CMK (cell line): ENCODE data around the gene TOPBP1.
"Not testable (repeated sequence)": the region's sequence is repeated elsewhere in the genome, so short reads cannot be mapped to it uniquely, and the experiment has no call there.

ENCODE experiments used
- DNase-seq: peaks from one replicate; pipeline ENCODE4 v3.0.0-alpha.2; 2010; ENCODE audit warnings: low read depth

TOPBP1 gene

DNA sequence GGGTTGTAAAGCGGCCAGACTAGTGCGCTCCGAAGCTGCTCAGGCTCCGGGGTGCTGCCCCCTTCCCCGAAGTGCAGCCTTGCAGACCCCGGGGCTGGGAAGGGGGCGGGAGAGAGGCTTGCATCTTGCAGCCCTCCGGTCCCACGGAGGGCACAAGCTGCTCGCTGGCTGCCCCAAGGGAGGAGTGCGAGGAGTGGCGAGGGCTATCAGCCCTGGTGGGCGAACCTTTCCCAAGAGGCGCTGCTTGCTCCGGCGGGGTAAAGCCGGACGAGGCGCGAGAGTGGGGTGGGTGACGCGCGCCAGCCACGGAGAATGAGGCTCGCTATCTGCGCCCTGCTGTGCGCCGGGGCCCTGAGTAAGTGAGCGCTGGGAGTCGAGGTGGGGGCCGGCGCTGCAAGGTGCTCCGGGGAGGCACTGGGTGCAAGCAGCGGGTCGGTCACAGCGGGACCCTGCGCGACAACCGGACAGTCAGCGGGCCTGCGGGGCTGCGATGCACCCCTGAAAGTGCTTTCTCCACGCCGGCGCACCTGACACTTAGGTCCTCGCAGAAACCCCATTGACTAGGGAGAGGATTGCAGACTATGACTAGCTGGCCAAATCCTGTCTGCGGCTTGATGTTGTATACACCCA lies 12.7 kb upstream of the TOPBP1 start:
- no peak for DNase-seq

- DNase-seq: no peak
These were observed 12.0 kb upstream of the TOPBP1 start for GRCh38 chr3:133673746-133674145.

GRCh38 chr3:133672461-133672860 lies 10.7 kb upstream of the TOPBP1 start:
- no peak for DNase-seq

GRCh38 chr3:133670525-133670995 lies 8.8 kb upstream of the TOPBP1 start:
- no peak for DNase-seq

- DNase-seq: no peak
These were observed 8.3 kb upstream of the TOPBP1 start for GRCh38 chr3:133669949-133670524.

DNA sequence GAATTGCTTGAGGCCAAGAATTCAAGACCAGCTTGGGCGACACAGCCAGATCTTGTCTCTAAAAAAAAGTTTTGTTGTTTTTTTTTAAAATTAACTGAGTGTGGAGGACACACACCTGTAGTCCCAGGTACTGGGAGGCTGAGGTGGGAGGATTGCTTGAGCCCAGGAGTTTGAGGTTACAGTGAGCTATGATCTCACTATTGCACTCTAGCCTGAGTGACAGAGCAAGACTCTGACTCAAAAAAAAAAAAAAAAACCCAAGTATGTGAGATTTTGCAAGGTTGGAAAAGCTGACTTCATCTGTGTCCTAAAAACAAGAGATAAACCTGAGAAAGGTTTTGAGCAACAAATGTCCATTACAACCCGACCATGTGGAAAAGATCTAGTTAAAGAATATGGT lies 5.4 kb upstream of the TOPBP1 start:
- DNase-seq: no peak

DNA sequence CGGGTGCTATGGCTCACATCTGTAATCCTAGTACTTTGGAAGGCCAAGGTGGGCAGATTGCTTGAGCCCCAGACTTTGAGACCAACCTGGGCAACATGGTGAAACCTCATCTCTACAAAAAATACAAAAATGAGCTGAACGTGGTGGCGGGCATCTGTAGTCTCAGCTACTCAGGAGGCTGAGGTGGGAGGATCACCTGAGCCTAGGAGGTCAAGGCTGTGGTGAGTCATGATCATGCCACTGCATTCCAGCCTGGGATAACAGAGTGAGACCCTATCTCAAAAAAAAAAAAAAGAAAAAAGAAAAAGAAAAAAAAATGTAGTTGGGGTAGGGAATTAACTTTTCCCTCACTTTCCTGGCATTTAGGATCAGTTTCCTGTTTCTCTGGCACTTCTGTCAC lies 3.4 kb upstream of the TOPBP1 start:
- DNase-seq: not testable (repeated sequence)

GRCh38 chr3:133663569-133664313 lies 2.0 kb upstream of the TOPBP1 start:
- peak; percentile 45 for DNase-seq

DNA sequence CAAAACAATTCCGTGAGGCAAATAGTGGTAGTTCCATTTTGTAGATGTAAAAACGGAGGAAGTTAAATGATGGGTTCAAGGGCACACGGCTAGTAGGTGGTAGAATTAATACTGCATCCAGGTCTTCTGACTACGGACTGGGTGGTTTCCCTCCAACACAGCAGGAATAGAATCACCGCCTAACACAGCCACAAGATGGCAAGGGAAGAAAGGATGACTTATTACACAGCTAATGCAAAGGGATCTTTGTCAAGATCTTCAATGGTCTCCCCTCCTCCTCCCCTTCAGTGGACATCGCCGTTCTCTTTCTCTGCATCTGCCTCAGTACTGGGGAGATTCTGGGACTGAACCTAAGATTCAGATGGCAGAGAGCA lies 524 bp upstream of the TOPBP1 start:
- peak; percentile 12 for DNase-seq

GRCh38 chr3:133659806-133660205 lies 1.9 kb downstream of the TOPBP1 start:
- no peak for DNase-seq

DNA sequence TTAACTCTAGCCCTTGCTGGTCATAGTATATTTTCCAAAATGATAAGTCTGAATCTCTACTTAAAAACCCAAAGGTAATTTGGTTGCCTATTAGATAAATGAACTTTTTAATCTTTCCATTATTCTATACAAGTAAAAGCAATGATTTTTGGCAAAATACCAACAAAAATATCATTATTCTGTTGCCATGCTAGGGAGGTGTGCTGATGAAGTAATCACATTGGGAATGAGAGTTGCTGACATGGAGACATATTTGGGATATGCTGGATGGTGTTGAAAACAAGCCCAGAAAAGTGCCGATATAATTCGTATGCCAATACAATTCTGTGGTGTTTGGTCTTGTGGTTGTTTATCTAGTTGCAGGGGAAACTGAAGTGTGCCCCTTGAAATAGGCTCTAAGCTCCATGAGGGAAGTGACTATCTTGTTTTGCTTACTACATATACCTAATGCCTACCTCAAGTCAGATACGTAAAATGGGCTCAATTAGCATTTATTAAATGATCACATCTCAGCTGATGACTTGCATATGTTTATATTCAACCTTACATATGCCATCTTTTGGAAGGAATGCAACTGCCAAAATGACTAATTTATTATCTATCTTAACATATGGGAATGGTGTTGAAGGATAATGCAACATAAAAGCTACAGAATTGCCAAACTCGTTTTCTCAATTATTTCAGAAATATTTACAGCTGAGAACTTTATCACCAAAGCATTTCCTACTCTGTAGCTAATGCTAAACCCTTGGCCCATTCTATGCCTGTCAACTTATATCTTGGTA lies 5.8 kb downstream of the TOPBP1 start:
- no peak for DNase-seq

DNA sequence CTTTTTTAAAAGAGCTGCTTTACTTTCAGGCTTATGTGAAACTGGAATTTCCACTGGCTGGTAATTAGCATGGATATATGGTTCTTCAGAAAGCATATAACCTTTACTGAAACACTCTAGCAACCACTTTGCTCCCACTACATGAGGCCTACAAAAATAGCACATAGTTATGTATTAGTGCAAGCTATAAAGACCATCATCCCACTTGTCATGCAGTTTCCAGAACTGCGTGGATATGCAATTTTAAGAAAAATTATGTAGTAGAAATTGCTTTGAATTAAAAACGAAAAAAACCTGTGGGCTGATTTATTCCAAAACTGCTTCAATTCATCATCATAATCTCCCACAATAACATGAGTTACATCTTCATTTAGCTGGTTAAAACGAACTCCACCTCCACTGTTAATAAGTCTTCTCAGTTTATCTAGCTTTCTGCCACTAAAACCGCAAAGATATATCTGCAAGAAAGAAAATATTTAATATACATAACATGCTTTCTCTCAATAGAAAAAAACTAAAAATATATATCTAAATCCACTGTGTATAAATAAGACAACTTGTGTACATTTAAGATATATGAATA lies 12.2 kb downstream of the TOPBP1 start:
- no peak for DNase-seq

DNA sequence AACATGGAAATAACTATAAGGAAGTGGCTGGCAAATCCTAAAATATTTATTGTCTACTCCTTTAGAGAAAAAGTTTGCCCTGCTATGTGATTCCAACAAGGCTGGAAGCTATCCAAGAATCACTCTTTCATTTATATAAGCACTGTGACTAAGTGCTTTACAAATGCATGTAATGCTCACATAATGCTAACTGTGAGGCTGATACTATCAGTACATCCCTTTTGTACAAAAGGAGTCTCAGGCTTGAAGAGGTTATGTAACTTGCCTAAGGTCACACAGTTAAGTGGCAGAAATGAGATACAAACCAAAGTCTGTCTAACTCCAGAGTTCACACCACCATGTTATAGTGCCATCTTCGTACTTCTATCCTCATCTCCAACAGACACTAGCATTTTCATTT lies 17.0 kb downstream of the TOPBP1 start:
- DNase-seq: no peak

- DNase-seq: no peak
These were observed 18.1 kb downstream of the TOPBP1 start for GRCh38 chr3:133643611-133644010.

- DNase-seq: no peak
These were observed 20.5 kb downstream of the TOPBP1 start for GRCh38 chr3:133641254-133641653.

- DNase-seq: no peak
These were observed 28.3 kb downstream of the TOPBP1 start for GRCh38 chr3:133633439-133633838.

DNA sequence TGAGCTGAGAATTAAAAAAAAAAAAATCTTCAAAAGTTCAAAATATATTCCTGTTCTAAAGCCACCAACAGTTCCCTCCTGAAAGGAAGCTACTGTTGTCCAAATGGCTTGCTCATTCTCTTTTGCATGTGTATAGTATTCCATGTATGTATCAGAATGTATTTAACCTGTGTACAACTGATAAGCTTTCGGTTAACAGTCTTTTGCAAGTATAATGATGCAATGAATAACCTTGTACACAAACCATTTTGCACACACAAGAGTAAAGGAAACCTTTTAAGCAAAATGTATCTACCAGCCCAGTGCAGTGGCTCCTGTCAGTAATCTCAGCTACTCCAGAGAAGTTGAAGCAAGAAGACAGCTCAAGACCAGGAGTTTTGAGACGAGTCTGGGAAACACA lies 32.6 kb downstream of the TOPBP1 start:
- DNase-seq: no peak

DNA sequence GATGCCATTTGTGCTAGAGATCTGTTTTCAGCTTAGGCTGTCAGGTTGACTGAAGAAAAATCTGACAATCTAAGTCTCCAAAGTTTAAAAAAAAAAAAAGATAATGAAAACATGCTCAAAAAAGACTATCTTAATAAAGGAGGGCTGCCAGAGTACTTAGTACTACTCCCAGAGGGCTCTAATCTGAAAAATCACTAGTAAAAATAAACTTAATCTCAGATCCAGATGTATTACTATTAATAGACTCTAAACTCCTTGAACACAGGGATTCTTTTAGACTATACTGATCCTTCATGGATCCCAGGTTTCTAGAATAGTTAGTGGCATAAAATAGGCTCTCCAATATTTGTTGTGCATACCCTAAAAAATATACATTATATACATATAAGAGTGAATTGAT lies 34.0 kb downstream of the TOPBP1 start:
- no peak for DNase-seq

GRCh38 chr3:133620066-133620784 lies 41.5 kb downstream of the TOPBP1 start:
- no peak for DNase-seq

- no peak for DNase-seq
These were observed 50.2 kb downstream of the TOPBP1 start for GRCh38 chr3:133611534-133611933.

GRCh38 chr3:133610031-133610430 lies 51.7 kb downstream of the TOPBP1 start:
- DNase-seq: no peak

- no peak for DNase-seq
These were observed 53.4 kb downstream of the TOPBP1 start for GRCh38 chr3:133608388-133608787.
